Astrocyte (in vitro differentiated cells and primary cell): ENCODE results near the gene ATP2B2. TPM values are rescaled to one million over a fixed set of nuclear protein-coding genes. Genes with fewer than 3 reads are reported as not detected.

Experiments
- DNase-seq: peaks from one replicate; pipeline ENCODE4 v3.0.0-alpha.2; 2010; ENCODE audit warnings: low read depth
- FAIRE-seq: peaks from 2 replicates; lab custom pipeline; 2011; peaks lifted over from hg19 to GRCh38; lab: Jason Lieb, UNC
- H2AFZ ChIP-seq: 2 replicates; pipeline ENCODE4 v1.6.0; 2012; ENCODE audit warnings: low read depth, low read length, inconsistent platforms
- H3K27ac ChIP-seq: 2 replicates; pipeline ENCODE4 v1.5.1; 2011; ENCODE audit warnings: low read depth, low read length, inconsistent platforms
- H3K27me3 ChIP-seq: 2 replicates; pipeline ENCODE4 v1.6.0; 2011; ENCODE audit warnings: low read length, inconsistent platforms; ENCODE audit not compliant: insufficient read depth
- H3K36me3 ChIP-seq: 2 replicates; pipeline ENCODE4 v1.5.1; 2011; ENCODE audit warnings: low read length, inconsistent platforms; ENCODE audit not compliant: insufficient read depth
- H3K4me1 ChIP-seq: 2 replicates; pipeline ENCODE4 v1.5.1; 2011; ENCODE audit warnings: low read length, inconsistent platforms; ENCODE audit not compliant: insufficient read depth
- H3K4me2 ChIP-seq: 2 replicates; pipeline ENCODE4 v1.6.0; 2012; ENCODE audit warnings: low read length, inconsistent platforms
- H3K4me3 ChIP-seq: 2 replicates; pipeline ENCODE4 v1.5.1; 2011; ENCODE audit warnings: low read depth, mild to moderate bottlenecking, low read length, inconsistent platforms; ENCODE audit not compliant: insufficient read depth
- H3K79me2 ChIP-seq: 2 replicates; pipeline ENCODE4 v1.6.0; 2012; ENCODE audit warnings: mild to moderate bottlenecking, low read length, inconsistent platforms; ENCODE audit not compliant: insufficient read depth
- H3K9ac ChIP-seq: 2 replicates; pipeline ENCODE4 v1.6.0; 2012; ENCODE audit warnings: mild to moderate bottlenecking, low read length, inconsistent platforms
- H3K9me3 ChIP-seq: 2 replicates; pipeline ENCODE4 v1.5.1; 2012; ENCODE audit warnings: low read depth, mild to moderate bottlenecking, low read length, inconsistent platforms; ENCODE audit not compliant: insufficient read depth
- H4K20me1 ChIP-seq: 2 replicates; pipeline ENCODE4 v1.6.0; 2012; ENCODE audit warnings: low read length, inconsistent platforms; ENCODE audit not compliant: insufficient read depth
- H3K27ac Mint-ChIP-seq: one replicate; pipeline ENCODE4 v1.8.0; 2021; ENCODE audit warnings: mild to moderate bottlenecking, mixed read lengths; ENCODE audit not compliant: unreplicated experiment
- H3K27me3 Mint-ChIP-seq: one replicate; pipeline ENCODE4 v1.8.0; 2021; ENCODE audit warnings: low read depth, mixed read lengths; ENCODE audit not compliant: unreplicated experiment
- H3K36me3 Mint-ChIP-seq: one replicate; pipeline ENCODE4 v1.8.0; 2021; ENCODE audit warnings: low read depth, mixed read lengths; ENCODE audit not compliant: unreplicated experiment
- H3K4me1 Mint-ChIP-seq: one replicate; pipeline ENCODE4 v1.8.0; 2021; ENCODE audit warnings: low read depth, mixed read lengths; ENCODE audit not compliant: unreplicated experiment
- H3K4me3 Mint-ChIP-seq: one replicate; pipeline ENCODE4 v1.8.0; 2021; ENCODE audit warnings: mild to moderate bottlenecking, moderate library complexity, mixed read lengths; ENCODE audit not compliant: unreplicated experiment
- H3K9me3 Mint-ChIP-seq: one replicate; pipeline ENCODE4 v1.8.0; 2021; ENCODE audit warnings: mild to moderate bottlenecking, mixed read lengths; ENCODE audit not compliant: unreplicated experiment
- CTCF ChIP-seq: IDR thresholded peaks from 2 replicates; pipeline ENCODE4 v1.5.1; 2011; ENCODE audit warnings: low read depth, mild to moderate bottlenecking, inconsistent platforms, low read length, moderate library complexity; ENCODE audit not compliant: insufficient read depth
- EZH2 ChIP-seq: IDR thresholded peaks from 2 replicates; pipeline ENCODE4 v1.6.1; 2012; ENCODE audit warnings: mild to moderate bottlenecking, low read length, inconsistent platforms; ENCODE audit not compliant: insufficient read depth
- total RNA-seq: library from RNA; stranded (reverse); gene quantifications from 2 replicates; pipeline ENCODE4 v1.2.1, GENCODE V29; 2021

ATP2B2 gene
- total RNA-seq, 1 donor from 2014 or later, result 0.05 TPM

- Histone ChIP-seq H3K36me3 (no peaks in the 10 kb centered on the region), H3K79me2 (no peaks in the 10 kb centered on the region), H3K4me2 (no peak overlapping the region), H3K9me3 (no peaks in the 10 kb centered on the region), H3K4me1 (peaks cover 33% of the 10 kb centered on the region), H4K20me1 (no peaks in the 10 kb centered on the region), H3K4me3 (no peak overlapping the region), H3K9ac (no peak overlapping the region), H3K27me3 (peaks cover 3% of the 10 kb centered on the region), H3K27ac (no peak overlapping the region), H2AFZ (no peak overlapping the region)
- H3K36me3 Mint-ChIP-seq, result no peaks in the 10 kb centered on the region
- H3K27me3 Mint-ChIP-seq, result peaks cover 18% of the 10 kb centered on the region
- H3K27ac Mint-ChIP-seq, result no peak overlapping the region
- H3K4me3 Mint-ChIP-seq, result no peak overlapping the region
- FAIRE-seq (no peak), DNase-seq (no peak)
- H3K9me3 Mint-ChIP-seq, result no peaks in the 10 kb centered on the region
- TF ChIP-seq EZH2, result no peak
- no peak for TF ChIP-seq CTCF
- peaks cover 27% of the 10 kb centered on the region for H3K4me1 Mint-ChIP-seq
Measured at GRCh38 chr3:10434938-10435336, 70.4 kb downstream of the ATP2B2 start.

- FAIRE-seq, result no peak
- peaks cover 27% of the 10 kb centered on the region for H3K4me1 Mint-ChIP-seq
- no peak overlapping the region for H3K4me2 ChIP-seq
Measured at GRCh38 chr3:10434144-10434937, 71.0 kb downstream of the ATP2B2 start.

More at GRCh38 chr3:10434144-10434937, 71.0 kb downstream of the ATP2B2 start:
- no peaks in the 10 kb centered on the region for H3K36me3 ChIP-seq
- Mint-ChIP-seq H3K27ac (peak overlapping the region; percentile 85), H3K36me3 (no peaks in the 10 kb centered on the region), H3K9me3 (peaks cover 4% of the 10 kb centered on the region), H3K4me3 (no peak overlapping the region), H3K27me3 (peaks cover 23% of the 10 kb centered on the region)
- TF ChIP-seq EZH2, result no peak
- TF ChIP-seq CTCF, result no peak
- peaks cover 3% of the 10 kb centered on the region for H3K27me3 ChIP-seq
- no peak overlapping the region for H2AFZ ChIP-seq
- H4K20me1 ChIP-seq, result no peaks in the 10 kb centered on the region
- H3K4me3 ChIP-seq, result no peak overlapping the region
- DNase-seq, result no peak
- no peak overlapping the region for H3K27ac ChIP-seq
- H3K9me3 ChIP-seq, result no peaks in the 10 kb centered on the region
- no peaks in the 10 kb centered on the region for H3K79me2 ChIP-seq
- no peak overlapping the region for H3K9ac ChIP-seq
- peaks cover 32% of the 10 kb centered on the region for H3K4me1 ChIP-seq
